GM08714 (cell line): ENCODE results near the gene MED13L.

Experiments
- H3K4me3 ChIP-seq: fragments of 200-500 bp; sonication (Bioruptor generic); 2 replicates; pipeline ENCODE4 v1.5.1; 2014; ENCODE audit warnings: mild to moderate bottlenecking, low read length, inconsistent platforms
- ZNF274 ChIP-seq: IDR thresholded peaks from 2 replicates; pipeline ENCODE4 v1.6.1; 2012; ENCODE audit warnings: mild to moderate bottlenecking, low read depth, low read length

MED13L gene

DNA sequence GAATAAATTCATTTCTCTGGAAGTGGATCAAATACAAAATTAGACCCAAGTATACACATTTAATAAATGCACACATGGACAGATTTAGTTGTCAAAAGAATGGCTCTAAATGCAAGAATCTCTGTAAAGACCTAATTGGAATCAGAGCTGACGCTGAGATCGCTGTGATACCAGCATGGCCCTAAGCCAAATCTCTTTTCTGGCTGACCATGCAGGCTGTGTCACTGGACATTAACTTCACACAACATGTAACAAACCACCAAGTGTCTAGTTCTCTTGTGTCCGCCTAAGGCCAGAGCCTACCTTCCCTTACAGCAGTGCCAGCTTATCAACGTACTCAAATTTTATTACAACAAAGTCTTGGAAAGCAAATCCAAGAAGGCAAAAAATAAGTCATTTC is 127.5 kb downstream of the MED13L start:
- H3K4me3 ChIP-seq, result no peak overlapping the region
- TF ChIP-seq ZNF274, result no peak

DNA sequence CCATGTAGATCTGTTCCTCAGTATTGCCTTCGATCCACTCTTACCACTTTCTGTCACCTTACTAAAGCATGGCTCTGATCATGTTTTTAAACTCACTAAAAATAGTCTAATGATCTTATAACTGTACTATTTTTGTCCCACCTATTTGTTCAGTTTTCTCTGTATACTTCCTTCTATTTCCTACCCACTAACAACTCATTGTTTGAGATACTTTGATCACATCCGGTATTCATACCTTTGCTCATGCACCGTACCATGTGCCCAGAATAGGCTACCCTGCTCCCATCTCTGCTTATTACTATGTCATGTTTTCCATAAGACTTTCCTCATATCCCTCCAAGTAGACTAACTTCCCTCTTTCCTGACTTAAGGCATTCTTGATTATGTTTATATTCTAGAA is 128.6 kb downstream of the MED13L start:
- H3K4me3 ChIP-seq, result no peak overlapping the region
- no peak for TF ChIP-seq ZNF274

DNA sequence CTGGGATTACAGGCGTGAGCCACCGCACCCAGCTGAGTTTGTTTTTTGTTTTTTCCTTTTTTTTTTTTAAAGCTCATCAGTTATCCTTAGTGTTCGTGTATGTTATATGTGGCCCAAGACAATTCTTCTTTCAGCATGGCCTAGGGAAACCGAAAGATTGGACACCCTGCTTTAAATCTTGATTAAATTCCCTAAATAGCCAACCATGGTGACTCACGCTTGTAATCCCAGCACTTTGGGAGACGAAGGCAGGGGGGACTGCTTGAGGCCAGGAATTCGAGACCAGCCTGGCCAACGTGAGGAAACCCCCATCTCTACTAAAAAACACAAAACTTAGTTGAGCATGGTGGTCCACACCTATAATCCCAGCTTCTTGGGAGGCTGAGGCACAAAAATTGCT is 131.1 kb downstream of the MED13L start:
- TF ChIP-seq ZNF274, result no peak
- H3K4me3 ChIP-seq, result no peak overlapping the region

DNA sequence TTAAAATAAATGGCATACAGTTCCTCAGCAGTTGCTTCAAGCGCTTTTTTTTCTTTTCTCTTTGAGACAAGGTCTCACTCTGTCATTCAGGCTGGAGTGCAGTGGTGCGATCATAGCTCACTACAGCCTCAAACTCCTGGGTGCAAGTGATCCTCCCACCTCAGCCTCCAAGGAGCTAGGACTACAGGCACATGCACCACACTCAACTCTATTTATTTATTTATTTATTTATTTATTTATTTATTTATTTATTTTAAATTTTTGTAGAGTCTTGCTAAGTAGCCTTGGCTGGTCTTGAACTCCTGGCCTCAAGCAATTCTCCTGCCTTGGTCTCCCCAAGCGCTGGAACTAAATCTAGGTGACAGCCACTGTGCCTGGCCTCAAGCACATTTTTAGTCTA is 132.0 kb downstream of the MED13L start:
- no peak for TF ChIP-seq ZNF274
- H3K4me3 ChIP-seq, result no peak overlapping the region

DNA sequence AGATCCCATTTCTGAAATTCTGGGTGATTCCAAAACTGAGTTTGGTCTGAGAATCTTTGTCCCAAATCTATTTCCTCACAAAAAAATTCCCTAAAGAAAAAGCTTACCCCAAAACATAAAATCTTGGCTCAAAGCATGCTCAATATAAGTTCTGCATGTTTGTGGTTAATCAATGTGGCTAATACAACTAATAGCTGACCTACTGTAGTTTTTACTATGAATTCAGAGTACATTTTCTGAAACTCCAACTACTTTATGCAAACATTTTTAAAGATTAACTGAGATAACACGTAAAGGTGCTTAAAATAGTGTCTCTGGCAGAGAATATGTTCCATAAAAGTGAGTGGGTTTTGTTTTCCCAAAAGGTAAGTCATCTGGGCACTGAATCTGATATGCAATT is 133.1 kb downstream of the MED13L start:
- H3K4me3 ChIP-seq, result peak overlapping the region; percentile 60; the same call in 1 of the 2 replicates
- no peak for TF ChIP-seq ZNF274

DNA sequence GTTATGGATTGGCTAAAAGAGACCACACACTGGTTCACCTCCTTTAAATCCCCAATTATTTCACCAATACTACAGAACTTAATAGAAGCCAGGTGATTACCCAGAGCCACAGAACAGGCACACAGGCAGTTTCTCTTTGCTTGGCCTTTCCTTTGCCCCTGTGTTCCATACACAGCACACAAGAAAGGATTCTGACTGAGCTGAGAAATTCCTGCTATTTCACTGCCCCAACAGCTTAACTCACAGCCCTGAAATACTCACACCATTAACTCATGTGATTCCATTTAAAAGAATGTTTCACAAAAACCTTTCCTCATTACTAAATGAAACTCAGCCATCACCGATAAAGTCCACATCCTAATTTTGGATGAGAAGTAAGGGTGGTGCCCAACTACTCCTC is 133.6 kb downstream of the MED13L start:
- no peak for TF ChIP-seq ZNF274
- H3K4me3 ChIP-seq, result peak overlapping the region; percentile 60; the same call in 1 of the 2 replicates

DNA sequence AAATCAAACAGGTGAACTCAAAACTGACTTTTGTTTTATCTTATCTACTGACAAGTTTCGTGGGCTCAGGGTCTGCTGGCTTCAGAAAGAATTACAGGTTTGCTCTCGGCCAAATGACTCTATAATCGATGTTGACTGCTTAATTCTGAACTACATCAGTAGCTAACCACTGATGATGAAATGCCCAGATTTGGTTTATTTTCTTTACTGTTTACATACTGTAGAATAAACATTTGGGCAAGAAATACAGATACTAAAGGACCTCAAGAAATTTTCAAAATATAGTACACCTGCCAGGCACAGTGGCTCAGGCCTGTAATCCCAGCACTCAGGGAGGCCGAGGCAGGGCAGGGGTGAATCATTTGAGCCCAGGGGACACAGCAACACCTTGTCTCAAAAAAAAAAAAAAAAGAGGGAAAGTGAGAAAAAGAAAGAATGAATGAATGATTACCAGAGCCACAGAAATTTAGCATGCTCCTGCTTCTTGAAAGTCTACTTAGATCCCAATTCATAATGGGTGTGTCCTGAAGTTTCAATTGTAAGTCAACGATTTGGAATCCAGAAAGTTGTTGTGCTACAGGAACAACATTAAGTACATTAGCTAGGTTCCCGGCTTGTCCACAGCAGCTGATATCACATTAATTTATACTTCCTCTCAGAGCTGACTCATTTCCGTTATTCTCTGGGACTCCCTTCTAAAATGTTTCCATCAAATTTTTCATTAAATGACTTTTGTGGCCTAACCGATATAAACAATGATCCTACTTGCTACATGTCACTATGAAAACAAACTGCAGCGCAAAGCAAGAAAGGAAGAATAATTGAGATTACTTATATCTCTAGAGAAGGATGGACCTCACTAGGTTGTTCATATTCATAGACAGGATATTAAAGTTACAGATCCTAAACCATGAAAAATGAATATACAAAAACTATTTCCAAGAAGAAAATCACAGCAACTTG is 134.3 kb downstream of the MED13L start:
- TF ChIP-seq ZNF274, result no peak
- no peak overlapping the region for H3K4me3 ChIP-seq

DNA sequence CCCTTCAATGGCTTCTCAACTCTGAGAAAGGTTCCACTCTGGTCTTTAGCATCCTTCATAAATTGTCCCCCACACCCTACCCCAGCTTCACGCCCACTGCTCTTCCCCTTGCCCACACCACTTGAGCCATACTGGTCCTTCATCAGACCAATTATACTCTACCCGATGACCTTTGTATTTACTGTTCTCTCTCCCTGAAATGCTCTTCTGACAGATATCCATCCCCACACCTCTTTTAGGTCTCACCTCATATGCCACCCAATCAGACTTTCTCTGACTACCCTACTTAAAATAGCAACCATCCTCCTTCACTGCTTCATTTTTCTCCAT is 135.7 kb downstream of the MED13L start:
- H3K4me3 ChIP-seq, result no peak overlapping the region
- no peak for TF ChIP-seq ZNF274

DNA sequence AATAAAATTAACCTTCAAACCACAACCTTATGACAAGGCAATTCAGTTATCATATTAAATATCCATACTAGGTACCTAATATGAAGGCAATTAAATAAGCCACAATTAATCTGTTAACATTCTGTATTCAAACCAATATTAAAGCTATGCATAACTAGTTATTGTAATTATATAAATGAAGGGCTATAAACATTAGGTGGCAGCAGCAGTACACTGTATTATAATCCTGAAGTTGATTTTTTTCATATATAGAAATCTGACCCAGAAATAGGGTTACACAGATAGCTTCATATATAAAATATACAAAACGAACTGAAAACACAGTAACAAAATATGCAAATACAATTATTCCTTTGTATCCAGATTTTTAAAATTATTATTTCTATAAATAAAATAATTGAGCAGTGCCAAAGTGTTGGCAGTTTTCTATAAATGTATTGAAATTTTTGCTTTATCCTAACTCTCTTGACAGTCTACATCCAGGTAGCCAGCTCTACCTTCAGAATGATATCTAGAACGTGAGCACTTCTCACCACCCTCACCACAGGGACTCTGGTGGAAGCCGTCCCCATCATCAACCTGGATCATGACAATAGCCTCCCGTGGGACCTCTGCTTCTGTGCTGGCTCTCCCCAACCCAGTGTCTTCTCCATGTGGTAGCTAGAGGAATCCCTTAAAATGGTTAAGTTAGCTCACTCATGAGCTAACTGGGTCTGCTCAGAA is 136.2 kb downstream of the MED13L start:
- no peak for TF ChIP-seq ZNF274
- H3K4me3 ChIP-seq, result no peak overlapping the region

DNA sequence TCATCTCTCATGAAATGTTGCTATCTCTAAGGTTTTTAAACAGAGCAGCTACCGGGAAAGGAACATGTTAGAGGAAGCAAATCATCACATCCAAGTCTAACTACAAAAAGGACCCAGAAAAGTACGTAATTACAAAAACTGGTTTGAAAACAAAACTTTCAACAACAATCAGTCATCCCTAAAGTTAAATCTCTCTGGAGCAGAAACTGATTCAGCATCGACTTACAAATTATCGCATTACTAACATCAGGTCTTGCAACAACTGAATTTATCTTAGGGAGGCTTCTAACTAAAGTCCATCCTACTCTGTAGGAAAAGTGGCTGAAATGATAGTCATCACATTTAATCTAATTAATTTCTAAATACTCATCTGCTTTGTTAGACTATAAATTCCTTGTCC is 137.0 kb downstream of the MED13L start:
- H3K4me3 ChIP-seq, result no peak overlapping the region
- TF ChIP-seq ZNF274, result no peak

DNA sequence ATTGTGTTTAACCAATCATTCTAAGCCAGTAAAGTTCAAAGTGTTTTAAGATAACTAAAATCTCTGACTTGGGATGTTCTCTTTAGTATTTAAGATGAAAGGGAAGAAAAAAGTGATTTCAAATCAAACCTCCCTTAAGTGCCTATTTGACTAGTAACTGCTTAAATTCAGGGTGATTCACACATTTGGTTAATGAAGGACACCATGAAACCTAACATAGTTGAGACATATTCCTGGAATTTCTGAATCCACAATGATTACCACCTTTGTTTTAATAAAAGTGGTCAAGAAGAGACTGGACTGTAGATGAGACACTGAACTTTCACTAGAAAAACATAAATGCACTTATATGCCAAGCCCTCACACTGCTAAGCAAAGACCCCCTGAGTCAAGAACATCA is 138.7 kb downstream of the MED13L start:
- no peak for TF ChIP-seq ZNF274
- no peak overlapping the region for H3K4me3 ChIP-seq

DNA sequence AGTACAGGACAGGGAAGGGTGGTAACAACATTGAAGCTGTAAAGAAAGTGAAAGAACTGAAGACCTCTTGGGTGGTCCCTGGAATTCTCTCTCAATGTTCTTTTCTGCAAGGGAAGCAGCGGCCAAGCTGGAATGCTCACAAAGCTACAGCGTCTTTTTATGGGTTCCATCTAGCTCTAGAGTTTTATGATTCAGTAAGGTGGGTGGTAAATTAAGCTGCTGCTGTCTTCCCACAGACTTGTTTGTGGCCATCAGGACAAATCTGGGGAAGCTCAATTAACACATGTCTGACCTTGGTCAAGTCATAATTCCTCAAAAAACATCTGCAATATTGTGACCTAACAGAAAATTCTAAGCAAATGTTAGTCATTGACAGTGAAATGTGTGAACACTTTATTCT is 139.1 kb downstream of the MED13L start:
- TF ChIP-seq ZNF274, result no peak
- H3K4me3 ChIP-seq, result no peak overlapping the region

DNA sequence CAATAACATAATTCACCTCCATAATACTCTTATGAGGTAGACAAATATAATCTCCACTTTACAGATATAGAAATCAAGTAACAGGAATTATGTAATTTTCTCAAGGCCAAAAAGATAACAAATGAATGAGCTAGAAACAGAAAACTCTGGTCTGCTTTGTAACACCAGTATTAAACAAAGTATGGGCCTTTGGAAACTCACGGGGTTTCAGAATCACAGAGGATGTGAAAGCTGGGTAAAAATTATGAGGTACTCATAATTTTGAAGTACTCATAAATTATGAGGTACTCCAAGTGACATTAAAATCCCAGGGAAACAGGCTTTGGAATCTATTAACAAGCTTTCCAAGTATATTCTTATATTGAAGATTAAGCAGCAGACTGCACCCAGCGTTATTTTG is 140.2 kb downstream of the MED13L start:
- no peak for TF ChIP-seq ZNF274
- no peak overlapping the region for H3K4me3 ChIP-seq

DNA sequence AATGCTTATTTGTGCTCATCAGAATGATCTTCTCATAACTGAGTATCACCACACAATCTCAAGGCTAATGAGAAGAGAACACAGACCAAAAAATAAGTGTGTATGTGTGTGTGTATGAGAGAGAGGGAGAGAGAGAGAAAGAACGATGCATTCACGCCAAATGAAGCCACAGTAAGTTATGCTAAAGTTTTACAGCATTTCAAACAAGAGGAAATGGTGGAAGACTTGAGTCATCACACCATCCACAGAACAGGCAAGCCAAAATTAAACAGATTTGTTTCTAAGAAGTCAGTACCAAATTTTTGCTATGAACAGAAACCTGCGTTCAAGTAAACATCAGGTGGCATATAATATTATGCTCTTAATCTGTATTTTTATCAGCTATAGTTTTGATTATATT is 141.2 kb downstream of the MED13L start:
- TF ChIP-seq ZNF274, result no peak
- no peak overlapping the region for H3K4me3 ChIP-seq
